ENCODE results near the gene IL17RB. TPM values are rescaled to one million over a fixed set of nuclear protein-coding genes. Genes with fewer than 3 reads are reported as not detected.

Gene IL17RB
- total RNA-seq, 1 experiment from 2014 or later: 0.19 TPM

GRCh38 chr3:53890726-53891475, 44.5 kb downstream of the IL17RB start:
- Mint-ChIP-seq H3K9me3 (ENCODE audit: unreplicated experiment) (peaks cover 5% of the 10 kb centered on the region), H3K27ac (ENCODE audit: low read depth, unreplicated experiment) (peak overlapping the region; percentile 98), H3K4me3 (ENCODE audit: unreplicated experiment) (peak overlapping the region; percentile 91), H3K36me3 (ENCODE audit: insufficient read depth, unreplicated experiment) (peaks cover 29% of the 10 kb centered on the region), H3K27me3 (ENCODE audit: insufficient read depth, unreplicated experiment) (peaks cover 2% of the 10 kb centered on the region), H3K4me1 (ENCODE audit: insufficient read depth, unreplicated experiment) (peaks cover 17% of the 10 kb centered on the region)
- intact Hi-C loops (cut with micrococcal nuclease): no loop called here
- DNase-seq (ENCODE audit: unreplicated experiment): peak; percentile 10
- POLR2A ChIA-PET: interaction anchor here (0.8 to 4.2 kb wide), 12 partner anchors 9 to 544 kb away, joined by 3 to 40 read pairs (median 4); partner anchors contain the start of genes ACTR8 and DCP1A
- CTCF ChIA-PET: interaction anchor here (0.6 to 1.2 kb wide), 6 partner anchors 8 to 69 kb away, joined by 3 to 7 read pairs (median 4); no protein-coding TSS in a partner anchor
- no peak for TF ChIP-seq CTCF (IDR thresholded peaks at IDR 0.05; ENCODE audit: unreplicated experiment)
- BruUV-seq (replicated peaks): TSS peak; percentile 63

DNA sequence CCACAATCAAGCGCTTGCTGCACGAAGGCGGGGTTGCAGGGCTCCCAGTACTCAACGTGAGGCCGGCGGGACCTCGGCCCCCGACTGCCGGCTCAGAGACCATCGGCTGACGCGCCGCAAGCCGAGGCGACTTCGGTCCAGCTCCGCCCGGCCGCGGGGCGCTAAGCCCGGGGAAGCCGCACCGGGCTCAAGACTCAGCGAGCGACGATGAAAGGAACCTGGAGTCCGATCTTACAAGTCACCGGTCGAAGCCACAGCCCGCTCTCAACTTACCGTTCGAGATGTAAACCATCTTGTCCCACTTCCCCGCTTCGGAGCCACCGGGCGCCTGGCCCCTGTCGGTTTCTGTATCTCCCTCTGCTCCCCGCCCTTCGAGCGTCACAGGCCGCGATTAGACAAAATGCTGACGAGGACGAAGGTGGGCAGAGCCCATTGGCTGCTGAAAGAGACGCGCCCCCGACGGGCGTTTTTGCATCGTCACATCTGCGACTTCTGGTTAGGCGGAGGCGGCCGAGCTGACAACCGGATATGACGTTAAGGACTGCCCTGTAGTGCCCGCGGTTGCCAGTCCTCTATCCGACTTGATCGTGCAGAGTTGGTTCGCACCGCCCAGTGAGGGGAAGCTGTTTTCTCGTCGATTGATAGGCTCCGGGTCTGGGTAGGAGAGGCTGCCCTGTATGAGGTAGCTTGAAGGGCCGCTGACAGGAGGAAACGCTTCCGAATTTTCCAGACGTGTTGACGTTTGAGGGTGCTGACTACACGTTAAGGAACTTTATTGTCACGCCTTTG, 45.3 kb downstream of the IL17RB start, which contains the start of gene SELENOK:
SELENOK (minus strand) TSS at position 363 of the 789 bp plus-strand sequence.
- Mint-ChIP-seq H3K36me3 (ENCODE audit: insufficient read depth, unreplicated experiment) (peaks cover 21% of the 10 kb centered on the region), H3K9me3 (ENCODE audit: unreplicated experiment) (peaks cover 5% of the 10 kb centered on the region), H3K4me3 (ENCODE audit: unreplicated experiment) (peak within 1 kb of the TSS; percentile 91), H3K4me1 (ENCODE audit: insufficient read depth, unreplicated experiment) (peaks cover 17% of the 10 kb centered on the region), H3K27ac (ENCODE audit: low read depth, unreplicated experiment) (peak within 1 kb of the TSS; percentile 98), H3K27me3 (ENCODE audit: insufficient read depth, unreplicated experiment) (peaks cover 10% of the 10 kb centered on the region)
- peak; percentile 99 for DNase-seq (ENCODE audit: unreplicated experiment)
- CTCF ChIA-PET: interaction anchor here (0.7 to 1.2 kb wide), 7 partner anchors 8 to 544 kb away, joined by 3 to 5 read pairs (median 3); partner anchors contain the start of gene DCP1A
- intact Hi-C loops (cut with micrococcal nuclease): no loop called here
- BruUV-seq (replicated peaks): no TSS peak
- POLR2A ChIA-PET: interaction anchor here (0.7 to 4.2 kb wide), 15 partner anchors 9 to 1444 kb away, joined by 3 to 40 read pairs (median 4); partner anchors contain the start of genes ACTR8 and DCP1A
- no peak for TF ChIP-seq CTCF (IDR thresholded peaks at IDR 0.05; ENCODE audit: unreplicated experiment)

- TF ChIP-seq CTCF (IDR thresholded peaks at IDR 0.05; ENCODE audit: unreplicated experiment): no peak
- intact Hi-C loops (cut with micrococcal nuclease): no loop called here
- Mint-ChIP-seq H3K9me3 (ENCODE audit: unreplicated experiment) (peaks cover 5% of the 10 kb centered on the region), H3K4me3 (ENCODE audit: unreplicated experiment) (peak overlapping the region; percentile 91), H3K4me1 (ENCODE audit: insufficient read depth, unreplicated experiment) (peaks cover 17% of the 10 kb centered on the region), H3K36me3 (ENCODE audit: insufficient read depth, unreplicated experiment) (peaks cover 15% of the 10 kb centered on the region), H3K27ac (ENCODE audit: low read depth, unreplicated experiment) (peak overlapping the region; percentile 98), H3K27me3 (ENCODE audit: insufficient read depth, unreplicated experiment) (peaks cover 15% of the 10 kb centered on the region)
- CTCF ChIA-PET: interaction anchor here (1.0 to 1.2 kb wide), 2 partner anchors 9 to 545 kb away, joined by 3 to 4 read pairs; partner anchors contain the start of gene DCP1A
- POLR2A ChIA-PET: interaction anchor here (0.6 to 4.2 kb wide), 12 partner anchors 8 to 1444 kb away, joined by 3 to 40 read pairs (median 4); partner anchors contain the start of genes ACTR8 and DCP1A
- TSS peak; percentile 96 for BruUV-seq (replicated peaks)
- no peak for DNase-seq (ENCODE audit: unreplicated experiment)
Observed at GRCh38 chr3:53892286-53892637, 45.9 kb downstream of the IL17RB start.
